ENCODE measurements around the gene LTN1.

- TF ChIP-seq CTCF (IDR thresholded peaks at IDR 0.05) (no peak), POLR2A (IDR thresholded peaks at IDR 0.05) (no peak)
Observed at GRCh38 chr21:28904961-28905435, 87.7 kb downstream of the LTN1 start.

All from lower leg skin (tissue), 3 donors.